Activated naive CD4-positive, alpha-beta T cell treated with anti-CD3 and anti-CD28 coated beads for 36 hours (primary cell): ENCODE data around the gene DDX31. TPM values are rescaled to one million over a fixed set of nuclear protein-coding genes. Genes with fewer than 3 reads are reported as not detected.

ENCODE experiments used
- CTCF ChIA-PET: fragments of 350-600 bp; sonication (Branson Sonifier 250); formaldehyde crosslinking; loops from one replicate; lab custom pipeline; 2021; ENCODE audit warnings: antibody characterized with exemption; lab: Charles Lee
- DNase-seq: peaks from one replicate; pipeline ENCODE4 v3.0.0-alpha.2; 2020
- H3K27ac Mint-ChIP-seq: one replicate; pipeline ENCODE4 v1.8.0; 2021; ENCODE audit warnings: mild to moderate bottlenecking, mixed read lengths
- H3K27me3 Mint-ChIP-seq: one replicate; pipeline ENCODE4 v1.8.0; 2021; ENCODE audit warnings: low read depth, mixed read lengths
- H3K36me3 Mint-ChIP-seq: one replicate; pipeline ENCODE4 v1.8.0; 2021; ENCODE audit warnings: low read depth, mixed read lengths
- H3K4me1 Mint-ChIP-seq: one replicate; pipeline ENCODE4 v1.8.0; 2021; ENCODE audit warnings: low read depth, mixed read lengths
- H3K4me3 Mint-ChIP-seq: one replicate; pipeline ENCODE4 v1.8.0; 2021; ENCODE audit warnings: mild to moderate bottlenecking, moderate library complexity, mixed read lengths
- H3K9me3 Mint-ChIP-seq: one replicate; pipeline ENCODE4 v1.8.0; 2021; ENCODE audit warnings: mixed read lengths
- intact Hi-C: fragments of 100-400 bp; cut with micrococcal nuclease; formaldehyde crosslinking; loops from one replicate; pipeline ENCODE4 v1.15.1; 2023
- total RNA-seq, 2 experiments: library from RNA; stranded (reverse); gene quantifications; one replicate each; pipeline ENCODE4 v1.2.3, GENCODE V29; 2021

The DDX31 gene
- total RNA-seq, 2 experiments from 2014 or later, result 13.7 to 15.0 TPM

- no peaks in the 10 kb centered on the region for H3K9me3 Mint-ChIP-seq
- peaks cover 17% of the 10 kb centered on the region for H3K36me3 Mint-ChIP-seq
- H3K27me3 Mint-ChIP-seq, result peaks cover 45% of the 10 kb centered on the region
- no peak overlapping the region for H3K4me3 Mint-ChIP-seq
- CTCF ChIA-PET, result no interaction called here
- peaks cover 12% of the 10 kb centered on the region for H3K4me1 Mint-ChIP-seq
- DNase-seq, result no peak
- intact Hi-C loops, result no loop called here
- H3K27ac Mint-ChIP-seq, result no peak overlapping the region
These were observed 79.2 kb downstream of the DDX31 start for GRCh38 chr9:132590318-132591182.

- H3K4me1 Mint-ChIP-seq, result peaks cover 12% of the 10 kb centered on the region
- H3K27ac Mint-ChIP-seq, result no peak overlapping the region
These were observed 79.8 kb downstream of the DDX31 start for GRCh38 chr9:132590037-132590317.

DNA sequence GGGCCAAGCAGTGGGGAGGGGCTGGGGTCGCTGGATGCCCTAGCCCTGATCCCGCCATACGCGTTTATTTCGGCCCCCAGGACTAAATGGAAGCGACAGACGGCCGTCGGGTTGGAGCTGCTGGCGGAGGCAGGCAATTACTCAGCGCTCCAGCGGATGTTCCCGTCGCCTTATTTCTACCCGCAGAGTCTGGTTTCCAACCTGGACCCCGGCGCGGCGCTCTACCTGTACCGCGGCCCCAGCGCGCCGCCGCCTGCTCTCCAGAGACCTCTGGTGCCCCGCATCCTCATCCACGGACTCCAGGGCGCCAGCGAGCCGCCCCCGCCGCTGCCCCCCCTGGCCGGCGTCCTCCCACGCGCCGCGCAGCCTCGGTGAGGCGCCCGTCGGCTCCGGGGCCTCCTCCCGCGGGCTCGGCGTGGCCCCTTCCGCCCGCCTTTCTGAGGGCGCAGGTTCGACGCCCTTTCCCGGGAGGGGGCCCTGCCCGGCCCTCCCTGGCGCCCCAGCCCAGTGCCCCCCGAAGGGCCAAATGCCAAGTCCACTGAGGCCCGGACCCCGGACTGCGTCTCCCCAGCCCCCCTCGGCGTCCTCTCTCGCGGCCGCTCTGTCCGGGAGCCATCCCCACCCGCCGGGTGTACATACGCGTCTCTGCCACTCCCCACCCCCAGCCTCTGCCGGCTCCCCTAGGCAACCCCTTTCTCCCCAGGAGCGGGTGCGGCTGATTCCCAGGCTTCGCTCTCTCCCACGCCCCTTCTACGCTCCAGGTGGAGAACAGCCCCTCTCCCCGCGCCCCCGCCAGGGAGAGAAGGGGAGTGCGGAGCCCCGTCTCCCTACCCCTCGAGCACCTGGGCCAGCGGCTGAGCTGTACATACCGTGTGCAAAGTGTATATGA is 80.4 kb downstream of the DDX31 start:
- Mint-ChIP-seq H3K9me3 (no peaks in the 10 kb centered on the region), H3K4me1 (peaks cover 12% of the 10 kb centered on the region), H3K27me3 (peaks cover 53% of the 10 kb centered on the region), H3K36me3 (peaks cover 9% of the 10 kb centered on the region), H3K4me3 (no peak overlapping the region), H3K27ac (no peak overlapping the region)
- CTCF ChIA-PET, result no interaction called here
- intact Hi-C loops, result no loop called here
- DNase-seq, result no peak

More at GRCh38 chr9:132590037-132590317, 79.8 kb downstream of the DDX31 start:
- Mint-ChIP-seq H3K27me3 (peaks cover 47% of the 10 kb centered on the region), H3K4me3 (no peak overlapping the region), H3K36me3 (peaks cover 15% of the 10 kb centered on the region), H3K9me3 (no peaks in the 10 kb centered on the region)
- no peak for DNase-seq
- CTCF ChIA-PET, result no interaction called here
- intact Hi-C loops, result no loop called here

- no peak overlapping the region for H3K27ac Mint-ChIP-seq
- peaks cover 57% of the 10 kb centered on the region for H3K27me3 Mint-ChIP-seq
- H3K4me3 Mint-ChIP-seq, result no peak overlapping the region
- intact Hi-C loops, result no loop called here
- H3K4me1 Mint-ChIP-seq, result peaks cover 12% of the 10 kb centered on the region
- no peak for DNase-seq
- no peaks in the 10 kb centered on the region for H3K9me3 Mint-ChIP-seq
- H3K36me3 Mint-ChIP-seq, result peaks cover 6% of the 10 kb centered on the region
- CTCF ChIA-PET, result no interaction called here
These were observed 81.2 kb downstream of the DDX31 start for GRCh38 chr9:132588501-132589147.

DNA sequence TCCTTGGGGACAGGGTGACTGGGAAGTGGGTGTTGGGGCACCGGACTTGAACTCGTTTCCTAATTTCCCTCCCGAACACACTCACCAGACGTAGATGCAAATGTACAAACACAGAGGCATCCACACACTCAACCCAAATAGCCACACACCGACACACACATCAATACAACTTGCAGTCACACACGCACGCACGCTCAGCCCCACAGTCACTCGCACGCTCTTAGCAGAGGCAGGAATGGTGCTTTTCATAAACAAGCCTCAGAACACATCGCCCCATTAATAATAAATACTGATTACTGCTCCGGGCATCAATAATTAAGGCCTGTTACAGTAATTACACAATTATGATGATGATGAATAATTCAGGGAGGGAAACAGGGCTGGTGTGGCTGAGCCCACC is 81.7 kb downstream of the DDX31 start:
- peaks cover 12% of the 10 kb centered on the region for H3K4me1 Mint-ChIP-seq
- CTCF ChIA-PET, result no interaction called here
- no peak for DNase-seq
- peaks cover 2% of the 10 kb centered on the region for H3K36me3 Mint-ChIP-seq
- no peak overlapping the region for H3K27ac Mint-ChIP-seq
- intact Hi-C loops, result no loop called here
- no peaks in the 10 kb centered on the region for H3K9me3 Mint-ChIP-seq
- peaks cover 62% of the 10 kb centered on the region for H3K27me3 Mint-ChIP-seq
- H3K4me3 Mint-ChIP-seq, result no peak overlapping the region

DNA sequence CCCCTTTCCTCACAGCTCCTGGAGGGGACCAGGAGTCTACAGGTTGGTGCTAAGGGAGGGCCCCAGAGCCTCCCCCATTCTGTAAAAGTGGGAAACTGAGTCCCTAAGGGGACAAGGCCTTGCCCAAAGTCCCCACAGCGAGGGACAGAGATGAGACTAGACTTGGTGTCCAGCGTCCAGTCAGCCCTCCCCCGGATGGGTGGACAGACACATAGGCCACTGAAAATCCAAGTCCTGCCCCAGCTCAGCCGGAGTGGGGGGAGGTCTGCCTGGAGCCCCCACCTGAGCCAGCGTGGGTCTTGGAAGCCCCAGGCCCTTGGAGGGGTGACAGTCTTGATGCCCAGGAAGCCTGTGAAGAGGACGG is 82.2 kb downstream of the DDX31 start:
- CTCF ChIA-PET, result no interaction called here
- DNase-seq, result no peak
- Mint-ChIP-seq H3K4me1 (peaks cover 12% of the 10 kb centered on the region), H3K9me3 (no peaks in the 10 kb centered on the region), H3K27me3 (peaks cover 65% of the 10 kb centered on the region), H3K4me3 (no peak overlapping the region), H3K36me3 (peaks cover 2% of the 10 kb centered on the region), H3K27ac (no peak overlapping the region)
- intact Hi-C loops, result no loop called here

DNA sequence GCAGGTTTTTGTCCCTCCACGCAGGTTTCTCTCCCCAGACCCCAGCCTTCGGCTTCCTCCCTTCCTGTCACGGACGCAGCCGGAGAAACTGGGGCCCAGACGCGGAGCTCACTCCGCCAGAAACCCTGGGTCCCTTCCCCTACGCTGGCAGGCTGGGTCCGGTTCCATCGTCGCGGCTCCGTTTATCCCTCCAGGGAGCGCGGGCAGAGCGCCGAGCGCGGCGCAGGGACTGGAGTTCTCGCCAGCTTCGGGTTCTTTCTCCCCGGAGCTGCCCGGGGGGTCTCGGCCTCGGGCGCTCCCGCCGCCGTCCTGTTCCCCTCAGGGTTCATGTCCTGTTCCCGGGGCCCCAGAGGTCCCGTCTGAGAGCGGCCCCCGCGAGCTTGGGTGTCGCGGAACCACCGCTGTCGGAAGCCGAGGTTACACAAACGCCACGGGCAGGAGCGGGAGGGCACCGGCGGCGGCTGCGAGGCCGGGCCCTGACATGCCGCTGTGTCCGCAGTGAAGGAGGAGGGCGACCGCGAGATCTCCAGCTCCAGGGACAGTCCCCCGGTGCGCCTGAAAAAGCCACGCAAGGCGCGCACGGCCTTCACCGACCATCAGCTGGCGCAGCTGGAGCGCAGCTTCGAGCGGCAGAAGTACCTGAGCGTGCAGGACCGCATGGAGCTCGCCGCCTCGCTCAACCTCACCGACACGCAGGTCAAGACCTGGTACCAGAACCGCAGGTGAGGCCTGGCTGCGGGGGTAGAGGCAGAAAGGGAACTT is 82.8 kb downstream of the DDX31 start:
- Mint-ChIP-seq H3K36me3 (peaks cover 2% of the 10 kb centered on the region), H3K4me1 (peaks cover 12% of the 10 kb centered on the region), H3K9me3 (no peaks in the 10 kb centered on the region), H3K27me3 (peaks cover 68% of the 10 kb centered on the region), H3K27ac (no peak overlapping the region), H3K4me3 (no peak overlapping the region)
- intact Hi-C loops, result no loop called here
- CTCF ChIA-PET, result interaction anchor here (0.8 kb wide), 1 partner anchor 35 kb away, joined by 3 read pairs; no protein-coding TSS in a partner anchor
- no peak for DNase-seq

GRCh38 chr9:132585954-132586829 is 83.6 kb downstream of the DDX31 start:
- Mint-ChIP-seq H3K4me3 (no peak overlapping the region), H3K27me3 (peaks cover 68% of the 10 kb centered on the region), H3K36me3 (peaks cover 2% of the 10 kb centered on the region), H3K27ac (no peak overlapping the region), H3K4me1 (peaks cover 17% of the 10 kb centered on the region), H3K9me3 (no peaks in the 10 kb centered on the region)
- CTCF ChIA-PET, result interaction anchor here (0.8 kb wide), 1 partner anchor 34 kb away, joined by 3 read pairs; no protein-coding TSS in a partner anchor
- intact Hi-C loops, result no loop called here
- DNase-seq, result no peak

DNA sequence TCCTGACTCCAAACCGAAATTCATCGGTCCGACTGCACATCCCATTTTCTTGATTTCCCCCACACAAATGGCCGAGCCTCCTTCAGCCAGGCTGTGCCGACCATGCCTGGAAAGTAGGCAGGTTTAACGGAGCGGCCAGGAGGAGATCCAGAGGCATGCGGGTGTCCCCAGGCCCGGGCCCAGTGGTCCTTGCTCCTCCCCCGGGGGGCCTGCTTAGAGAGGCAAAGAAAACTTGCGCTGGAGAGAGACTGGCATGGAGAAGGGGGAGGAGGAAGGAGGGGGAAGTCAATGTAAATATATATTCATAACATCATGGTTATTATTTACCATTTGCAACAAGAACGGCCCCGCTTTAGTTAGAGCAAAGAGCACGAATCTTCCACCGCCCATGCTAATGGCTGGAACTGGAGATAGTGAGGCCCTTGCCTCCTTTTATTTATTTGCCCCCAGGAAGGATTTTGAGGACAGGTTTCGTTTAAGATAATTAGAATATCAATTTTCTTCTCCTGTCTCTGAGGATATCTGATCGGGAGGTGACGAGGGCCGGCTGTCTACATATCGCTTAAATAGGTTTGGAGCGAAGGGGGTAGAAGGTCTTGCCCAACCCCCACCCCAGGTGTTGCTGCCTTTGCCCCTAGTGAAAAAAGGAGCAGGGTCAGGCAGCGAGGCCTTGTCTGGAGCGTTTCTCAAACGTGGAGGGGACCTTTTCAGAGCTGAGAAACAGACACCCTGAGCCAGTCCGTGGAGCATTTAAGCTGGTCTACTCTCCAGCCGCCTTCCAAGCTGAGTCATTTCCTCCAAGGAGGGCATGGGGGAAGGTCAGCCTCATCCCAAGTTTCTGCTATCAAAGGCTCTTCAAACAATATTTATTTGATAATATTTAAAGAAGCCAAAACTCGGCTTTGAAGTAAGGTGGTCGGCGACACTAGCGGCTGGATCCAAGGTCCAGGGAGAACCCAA is 84.9 kb downstream of the DDX31 start:
- intact Hi-C loops, result no loop called here
- Mint-ChIP-seq H3K4me1 (peaks cover 14% of the 10 kb centered on the region), H3K36me3 (peaks cover 2% of the 10 kb centered on the region), H3K27ac (no peak overlapping the region), H3K27me3 (peaks cover 69% of the 10 kb centered on the region), H3K9me3 (no peaks in the 10 kb centered on the region), H3K4me3 (no peak overlapping the region)
- CTCF ChIA-PET, result no interaction called here
- DNase-seq, result no peak

DNA sequence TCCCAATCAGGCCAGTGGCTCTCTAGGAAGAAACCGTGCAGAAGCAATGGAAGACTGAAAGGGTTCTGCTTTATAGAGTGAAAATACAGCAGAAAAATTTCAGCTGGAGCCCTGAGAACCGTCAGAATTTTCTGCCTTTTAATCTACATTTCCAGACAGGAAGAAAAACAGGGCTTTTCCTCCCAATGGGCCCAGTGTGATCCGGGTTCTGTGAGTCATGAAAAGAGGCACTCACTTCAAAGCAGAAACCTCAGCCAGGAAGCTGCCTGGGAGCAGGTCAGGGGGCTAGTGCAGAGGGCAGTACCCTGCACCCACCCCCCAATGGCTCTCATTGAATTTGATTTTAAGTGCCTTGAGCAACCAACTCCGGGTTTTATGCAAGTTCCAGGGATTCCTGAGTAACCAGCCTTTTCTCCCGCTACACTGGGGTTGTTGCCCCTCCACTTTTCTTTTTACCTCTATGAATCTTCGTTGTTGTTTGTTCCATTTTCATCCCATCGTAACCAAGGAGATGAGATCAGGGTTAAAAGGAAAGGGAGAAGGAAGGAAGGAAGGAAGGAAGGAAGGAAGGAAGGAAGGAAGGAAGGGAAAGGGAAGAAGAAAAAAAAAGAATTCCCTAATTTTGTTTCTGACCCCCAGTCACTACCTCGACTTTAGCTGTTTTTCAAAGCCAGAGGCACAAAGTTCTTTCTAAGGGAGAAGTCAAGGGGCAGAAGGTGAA is 86.0 kb downstream of the DDX31 start:
- intact Hi-C loops, result loop anchor here (2.0 kb wide), 1 partner anchor 173 kb away; the partner anchor contains the start of gene CFAP77
- no peak overlapping the region for H3K27ac Mint-ChIP-seq

More for the DNA sequence above, 86.0 kb downstream of the DDX31 start:
- peaks cover 12% of the 10 kb centered on the region for H3K4me1 Mint-ChIP-seq
- DNase-seq, result no peak
- H3K4me3 Mint-ChIP-seq, result no peak overlapping the region
- H3K27me3 Mint-ChIP-seq, result peaks cover 68% of the 10 kb centered on the region
- CTCF ChIA-PET, result no interaction called here
- peaks cover 2% of the 10 kb centered on the region for H3K36me3 Mint-ChIP-seq
- no peaks in the 10 kb centered on the region for H3K9me3 Mint-ChIP-seq
